ENCODE results near the gene SKIL.

GRCh38 chr3:170425491-170426239 is 68.2 kb downstream of the SKIL start:
- TF ChIP-seq CTCF (IDR thresholded peaks at IDR 0.05; ENCODE audit: low read length) (no peak), EZH2 (IDR thresholded peaks at IDR 0.05; ENCODE audit: borderline replicate concordance, low read length) (no peak)

Measured in OCI-LY1 (cell line).